Measurements from ENCODE around the gene HES7. TPM values are rescaled to one million over a fixed set of nuclear protein-coding genes. Genes with fewer than 3 reads are reported as not detected.
A peak's percentile ranks its signal among the peaks of the same experiment; 100 is the strongest.

Gene HES7
- total and polyA plus RNA-seq, 3 donors from 2014 or later: 0.25 to 0.31 TPM; not detected in 1

- no peak for DNase-seq
- Histone ChIP-seq H3K4me3 (no peak overlapping the region), H3K27me3 (no peaks in the 10 kb centered on the region), H3K36me3 (ENCODE audit: low read depth, missing control alignments) (no peaks in the 10 kb centered on the region), H3K4me1 (no peaks in the 10 kb centered on the region), H3K9me3 (no peaks in the 10 kb centered on the region), H3K27ac (peak overlapping the region; percentile 95 to 96)
- TF ChIP-seq POLR2A (IDR thresholded peaks at IDR 0.05): no peak
- TF ChIP-seq CTCF (IDR thresholded peaks at IDR 0.05): no peak
- intact Hi-C loops (cut with DNase I; ENCODE audit: low total_unique reads): no loop called here
- WGBS, 2 donors: 20 to 22% methylated on average over 21 of the region's 21 CpGs
These were observed 13.9 kb upstream of the HES7 start for GRCh38 chr17:8137645-8138373.

GRCh38 chr17:8133941-8134340 is 10.0 kb upstream of the HES7 start:
- no peak for DNase-seq
- no peaks in the 10 kb centered on the region for H3K9me3 ChIP-seq
- H3K4me3 ChIP-seq: no peak overlapping the region
- no peaks in the 10 kb centered on the region for H3K36me3 ChIP-seq (ENCODE audit: low read depth, missing control alignments)
- TF ChIP-seq POLR2A (IDR thresholded peaks at IDR 0.05) (no peak), CTCF (IDR thresholded peaks at IDR 0.05) (no peak)
- intact Hi-C loops (cut with DNase I; ENCODE audit: low total_unique reads): no loop called here
- H3K27ac ChIP-seq: no peak overlapping the region
- 81 to 92% methylated on average over 4 of the region's 4 CpGs for WGBS, 2 donors
- H3K27me3 ChIP-seq: no peaks in the 10 kb centered on the region
- H3K4me1 ChIP-seq: no peaks in the 10 kb centered on the region

GRCh38 chr17:8133399-8133798 is 9.5 kb upstream of the HES7 start:
- no peak overlapping the region for H3K27ac ChIP-seq
- H3K9me3 ChIP-seq: no peaks in the 10 kb centered on the region
- 69% methylated on average over 8 to 12 of the region's 12 CpGs for WGBS, 2 donors
- no peaks in the 10 kb centered on the region for H3K36me3 ChIP-seq (ENCODE audit: low read depth, missing control alignments)
- TF ChIP-seq POLR2A (IDR thresholded peaks at IDR 0.05) (no peak), CTCF (IDR thresholded peaks at IDR 0.05) (no peak)
- no peaks in the 10 kb centered on the region for H3K4me1 ChIP-seq
- no peak overlapping the region for H3K4me3 ChIP-seq
- H3K27me3 ChIP-seq: no peaks in the 10 kb centered on the region
- no peak for DNase-seq
- intact Hi-C loops (cut with DNase I; ENCODE audit: low total_unique reads): no loop called here

- no peaks in the 10 kb centered on the region for H3K36me3 ChIP-seq (ENCODE audit: low read depth, missing control alignments)
- H3K27ac ChIP-seq: no peak overlapping the region
- H3K4me3 ChIP-seq: no peak overlapping the region
- WGBS, 2 donors: 68 to 84% methylated on average over 3 of the region's 3 CpGs
- H3K27me3 ChIP-seq: no peaks in the 10 kb centered on the region
- DNase-seq: no peak
- intact Hi-C loops (cut with DNase I; ENCODE audit: low total_unique reads): no loop called here
- no peaks in the 10 kb centered on the region for H3K9me3 ChIP-seq
- TF ChIP-seq POLR2A (IDR thresholded peaks at IDR 0.05): no peak
- no peak for TF ChIP-seq CTCF (IDR thresholded peaks at IDR 0.05)
- H3K4me1 ChIP-seq: peaks cover 6% of the 10 kb centered on the region
These were observed 8.0 kb upstream of the HES7 start for GRCh38 chr17:8131844-8132441.
